Tibial nerve (tissue), 4 donors: Measurements from ENCODE around the gene MRS2.

ENCODE experiments used
- CTCF ChIP-seq, 5 experiments: fragments of 200-600 bp in 3 of 5; fragments of 450-650 bp in 2 of 5; sonication (generic) in 3 of 5; IDR thresholded peaks; one replicate each; pipeline ENCODE4 v1.5.1; 2016 to 2019; ENCODE audit warnings: antibody characterized with exemption in 5 of 5, mild to moderate bottlenecking in 3 of 5, moderate library complexity in 2 of 5
- EP300 ChIP-seq, 2 donors: sonication (generic); formaldehyde crosslinking; IDR thresholded peaks; one replicate each; pipeline ENCODE4 v1.6.1; 2017; ENCODE audit warnings: antibody characterized with exemption in 2 of 2, mild to moderate bottlenecking in 1 of 2

- TF ChIP-seq CTCF (IDR thresholded peaks at IDR 0.05): no peak
- TF ChIP-seq EP300 (IDR thresholded peaks at IDR 0.05): no peak
Observed at GRCh38 chr6:24419526-24419925, 16.8 kb downstream of the MRS2 start.
